Transverse colon (tissue), 3 donors: Measurements from ENCODE around the gene KRTCAP2.
"Not testable (repeated sequence)": the region's sequence is repeated elsewhere in the genome, so short reads cannot be mapped to it uniquely, and the experiment has no call there.

Source experiments
- EP300 ChIP-seq: sonication (generic); formaldehyde crosslinking; IDR thresholded peaks from one replicate; pipeline ENCODE4 v1.6.1; 2017; ENCODE audit warnings: antibody characterized with exemption, low read depth
- POLR2AphosphoS5 ChIP-seq, 3 donors: sonication (generic); formaldehyde crosslinking; IDR thresholded peaks; one replicate each; pipeline ENCODE4 v1.6.1; 2016; ENCODE audit warnings: antibody characterized with exemption in 3 of 3

DNA sequence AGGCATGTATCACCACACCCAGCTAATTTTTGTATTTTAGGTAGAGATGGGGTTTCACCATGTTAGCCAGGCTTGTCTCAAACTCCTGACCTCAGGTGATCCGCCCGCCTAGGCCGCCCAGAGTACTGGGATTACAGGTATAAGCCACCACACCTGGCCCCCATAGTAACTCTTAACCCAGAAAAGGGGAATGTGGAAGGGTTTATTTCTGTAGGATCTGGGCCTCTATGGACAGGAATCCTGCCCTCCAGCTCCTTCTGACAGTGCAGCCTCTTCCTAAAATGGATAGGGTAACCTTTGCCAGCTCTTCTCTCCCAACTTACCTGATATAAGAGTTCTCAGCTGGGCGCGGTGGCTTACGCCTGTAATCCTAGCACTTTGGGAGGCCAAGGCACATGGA is 10.5 kb downstream of the KRTCAP2 start:
- not testable (repeated sequence) for TF ChIP-seq EP300; POLR2AphosphoS5 (IDR thresholded peaks at IDR 0.05)
